Forelimb muscle (tissue), 1 donor: Measurements from ENCODE around the gene HRG. TPM values are rescaled to one million over a fixed set of nuclear protein-coding genes. Genes with fewer than 3 reads are reported as not detected.

ENCODE experiments used
- DNase-seq: peaks from one replicate; pipeline ENCODE4 v3.0.0-alpha.2; 2013; ENCODE audit warnings: low read depth
- polyA plus RNA-seq: library from polyadenylated mRNA; unstranded; fragments of 120-200 nt; gene quantifications from one replicate; pipeline ENCODE4 v1.2.1, GENCODE V29; 2013; ENCODE audit not compliant: insufficient read length

Gene HRG
- polyA plus RNA-seq, 1 donor: not detected

DNA sequence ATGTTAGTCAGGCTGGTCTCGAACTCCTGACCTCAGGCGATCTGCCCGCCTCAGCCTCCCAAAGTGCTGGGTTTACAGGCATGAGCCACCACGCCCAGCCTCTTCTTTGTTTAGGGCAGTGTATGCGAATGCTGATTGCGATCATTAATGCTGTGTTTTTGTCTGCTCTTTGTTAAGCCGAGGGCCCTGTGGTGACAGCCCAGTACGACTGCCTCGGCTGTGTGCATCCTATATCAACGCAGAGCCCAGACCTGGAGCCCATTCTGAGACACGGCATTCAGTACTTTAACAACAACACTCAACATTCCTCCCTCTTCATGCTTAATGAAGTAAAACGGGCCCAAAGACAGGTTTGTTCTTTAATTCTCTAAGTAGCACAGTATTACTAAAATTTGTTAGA is 59.1 kb downstream of the HRG start:
- no peak for DNase-seq

Other genes starting within 250 kb of the HRG start
- 3.5 TPM for gene CRYGS, start 121.6 kb upstream of the HRG start, polyA plus RNA-seq
- gene TBCCD1, start 98.7 kb upstream of the HRG start, polyA plus RNA-seq: 12.0 TPM
- gene DNAJB11, start 95.3 kb upstream of the HRG start, polyA plus RNA-seq: 31.0 TPM
- not detected for gene AHSG, start 53.0 kb upstream of the HRG start, polyA plus RNA-seq
- not detected for gene FETUB, start 25.6 kb upstream of the HRG start, polyA plus RNA-seq
- not detected for gene KNG1, start 51.3 kb downstream of the HRG start, polyA plus RNA-seq
- 536 TPM for gene EIF4A2, start 117.6 kb downstream of the HRG start, polyA plus RNA-seq
- 19.7 TPM for gene RFC4, start 140.5 kb downstream of the HRG start, polyA plus RNA-seq
- 0.06 TPM for gene ADIPOQ, start 176.7 kb downstream of the HRG start, polyA plus RNA-seq